RPMI8226 (cell line): ENCODE measurements around the gene BLACAT1.
A peak's percentile ranks its signal among the peaks of the same experiment; 100 is the strongest.
"Not testable (repeated sequence)": the region's sequence is repeated elsewhere in the genome, so short reads cannot be mapped to it uniquely, and the experiment has no call there.

Source experiments
- DNase-seq: peaks from one replicate; pipeline ENCODE4 v3.0.0-alpha.2; 2015

The BLACAT1 gene

DNA sequence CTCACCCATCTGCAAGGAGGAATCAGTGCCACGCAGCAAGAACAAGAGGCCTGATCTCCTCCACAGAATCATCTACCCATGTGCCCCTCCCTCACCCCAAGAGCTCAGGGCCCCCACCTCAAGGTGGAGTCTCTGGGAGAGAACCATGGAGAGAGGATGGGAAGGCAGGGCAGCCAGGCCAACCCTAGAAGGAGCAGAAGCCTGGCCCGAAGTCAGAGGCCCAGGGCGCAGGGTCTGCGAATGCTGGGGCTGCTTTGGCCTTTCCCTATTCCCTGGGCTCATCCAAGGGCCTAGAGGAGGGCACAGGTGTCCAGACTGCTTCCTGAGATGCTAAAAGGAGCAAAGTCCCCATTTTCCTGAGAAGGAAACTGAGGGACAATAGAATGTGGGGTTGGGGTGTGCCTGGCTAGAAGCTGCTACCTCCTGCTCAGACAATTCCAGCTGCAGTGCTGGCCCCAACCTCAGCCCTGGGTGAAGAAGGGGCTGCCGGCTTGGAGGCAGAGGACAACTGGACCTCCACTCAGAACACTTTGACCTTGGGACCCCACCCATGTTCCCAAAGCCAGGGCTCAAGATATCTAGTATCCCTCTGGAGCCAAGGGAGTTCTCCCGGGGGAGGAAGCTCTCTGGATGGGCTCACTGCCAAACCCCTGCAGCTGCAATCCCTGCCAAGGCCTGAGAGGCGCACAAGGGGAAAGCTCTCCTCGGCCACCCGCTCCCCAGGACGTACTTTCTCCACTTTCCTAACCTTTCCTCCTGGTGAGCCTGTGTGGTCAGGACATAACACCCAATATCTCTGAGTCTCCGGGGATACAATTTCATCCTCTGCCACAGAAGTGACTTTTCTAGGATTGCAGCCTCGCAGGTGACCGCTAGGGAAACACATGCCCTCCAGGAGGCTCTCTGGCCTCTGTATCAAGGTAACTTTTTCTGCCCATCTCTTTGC is 17.4 kb downstream of the BLACAT1 start:
- DNase-seq, result peak; percentile 72

DNA sequence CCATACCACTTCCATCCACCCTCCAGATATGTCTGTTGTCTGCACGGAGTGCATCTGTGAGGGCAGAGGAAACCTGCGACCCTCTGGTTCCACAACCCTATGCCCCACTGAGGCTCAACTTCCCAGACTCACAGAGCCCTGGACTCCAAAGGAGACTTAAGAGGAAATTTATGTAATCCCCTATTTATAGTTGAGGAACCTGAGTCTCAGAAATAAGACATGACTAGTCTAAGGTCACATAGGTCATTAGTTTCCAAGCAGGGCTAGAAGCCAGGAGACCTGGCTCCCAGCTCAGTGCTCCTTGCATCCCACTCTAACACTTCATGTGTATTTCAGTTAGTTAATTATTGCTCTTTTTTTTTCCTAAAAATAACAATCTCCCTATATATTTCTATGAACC is 18.3 kb downstream of the BLACAT1 start:
- DNase-seq, result no peak

DNA sequence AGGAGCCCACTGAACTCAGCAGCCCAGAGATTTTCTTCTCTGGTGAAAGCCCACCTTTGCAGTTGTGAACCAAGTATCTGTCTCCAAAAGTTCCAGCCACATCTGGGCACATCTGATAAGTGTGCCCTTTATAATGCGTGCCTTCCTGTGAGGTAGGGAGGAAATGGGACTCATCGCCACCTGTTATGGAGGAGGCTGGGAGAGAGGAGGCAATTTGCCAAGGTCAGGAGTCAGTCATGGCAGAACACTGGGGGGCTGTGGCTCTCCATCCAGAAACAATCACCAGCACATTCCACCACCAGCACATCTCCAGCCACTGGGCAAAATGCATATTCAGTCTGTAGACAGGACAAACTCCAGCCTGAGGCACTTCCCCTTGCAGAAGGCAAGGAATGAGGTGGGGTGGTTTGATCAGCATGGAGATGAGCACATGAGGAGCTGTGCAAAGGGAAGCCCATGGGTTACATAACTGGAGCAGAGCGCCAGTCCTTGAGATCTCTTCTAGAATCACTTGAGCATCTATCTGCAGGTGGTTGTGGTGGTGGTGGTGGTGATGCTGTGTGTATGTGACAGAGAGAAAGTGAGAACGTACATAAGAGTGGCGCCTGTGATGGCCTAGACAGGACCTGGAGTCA is 19.0 kb downstream of the BLACAT1 start:
- DNase-seq, result peak; percentile 39

DNA sequence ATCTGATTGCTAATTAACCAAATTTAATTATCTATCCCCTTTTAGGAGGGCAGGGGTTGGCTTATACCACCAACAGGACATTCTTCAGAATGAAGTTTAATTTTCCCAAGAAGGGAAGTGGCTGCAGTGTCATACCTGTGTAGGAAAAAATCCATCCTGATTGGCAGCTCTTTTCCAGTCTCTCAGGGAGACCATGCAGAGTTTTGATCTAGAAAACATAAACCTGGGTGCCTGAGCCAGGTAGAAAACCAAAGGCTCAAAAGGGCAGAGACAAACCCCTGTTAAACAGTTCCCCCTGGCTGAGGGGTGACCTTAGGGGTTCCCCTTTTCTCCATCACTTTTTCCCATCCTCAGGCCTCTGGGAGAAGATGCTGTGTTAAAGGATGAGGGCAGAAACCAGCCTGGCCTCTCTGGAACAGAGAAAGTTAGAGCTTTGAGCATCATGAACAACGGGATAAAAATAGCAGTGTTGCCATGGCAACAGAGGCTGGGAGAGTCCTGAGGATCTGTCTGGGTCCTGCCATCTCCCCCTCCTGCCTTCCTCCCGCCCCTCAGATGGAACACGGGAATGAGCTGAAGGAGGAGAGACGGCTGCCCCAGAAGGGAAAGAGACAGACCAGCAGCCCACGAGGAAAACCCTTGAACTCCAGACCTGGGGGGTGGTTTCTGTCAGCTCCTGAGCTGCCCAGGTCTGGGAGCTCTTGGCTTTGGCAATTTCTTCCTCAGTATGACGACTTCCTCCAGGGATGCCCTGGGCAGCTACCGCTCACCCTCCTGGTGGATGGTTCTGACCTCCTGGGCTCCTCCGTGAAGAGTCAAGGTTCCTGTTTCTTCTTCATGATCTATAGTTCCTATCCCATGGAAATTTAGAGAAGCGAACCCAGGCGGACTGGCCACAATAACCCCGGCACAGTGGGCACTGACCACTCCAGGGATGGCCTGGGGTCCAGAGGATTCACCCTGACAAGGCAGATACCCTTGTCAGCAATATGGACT is 20.0 kb downstream of the BLACAT1 start:
- DNase-seq, result no peak

DNA sequence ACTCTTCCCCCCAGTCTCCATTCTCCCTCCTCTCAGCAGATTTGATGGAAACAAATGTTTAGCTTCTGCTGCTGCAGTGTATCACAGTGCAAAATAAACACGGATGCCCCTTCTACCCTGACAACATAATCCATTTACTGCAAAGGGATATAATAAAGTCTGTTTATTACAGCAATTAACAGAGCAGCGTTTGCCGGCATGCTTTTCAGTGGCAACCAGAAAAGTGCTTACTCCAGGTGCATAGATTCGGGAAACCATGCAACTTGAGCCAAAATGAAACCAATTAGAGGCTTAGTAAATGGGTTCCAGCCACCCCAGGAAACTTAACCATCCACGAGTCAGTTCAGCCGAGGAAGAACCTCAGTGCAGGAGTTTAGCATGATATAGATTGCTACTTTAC is 21.1 kb downstream of the BLACAT1 start:
- DNase-seq, result peak; percentile 82

DNA sequence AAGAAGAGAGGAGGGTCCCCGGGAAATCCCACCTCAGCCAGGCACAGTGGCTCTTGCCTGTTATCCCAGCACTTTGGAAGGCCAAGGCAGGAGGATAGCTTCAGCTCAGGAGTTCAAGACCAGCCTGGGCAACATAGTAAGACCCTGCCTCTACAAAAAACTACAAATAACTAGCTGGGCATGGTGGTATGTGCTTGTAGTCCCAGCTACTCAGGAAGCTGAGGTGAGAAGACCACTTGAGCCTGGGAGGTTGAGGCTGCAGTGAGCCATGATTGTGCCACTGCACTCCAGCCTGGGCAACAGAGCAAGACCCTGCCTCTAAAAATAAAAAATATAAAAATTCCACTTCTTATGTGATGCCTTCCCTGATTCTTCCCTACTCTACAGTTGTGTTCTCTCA is 23.2 kb downstream of the BLACAT1 start:
- not testable (repeated sequence) for DNase-seq

DNA sequence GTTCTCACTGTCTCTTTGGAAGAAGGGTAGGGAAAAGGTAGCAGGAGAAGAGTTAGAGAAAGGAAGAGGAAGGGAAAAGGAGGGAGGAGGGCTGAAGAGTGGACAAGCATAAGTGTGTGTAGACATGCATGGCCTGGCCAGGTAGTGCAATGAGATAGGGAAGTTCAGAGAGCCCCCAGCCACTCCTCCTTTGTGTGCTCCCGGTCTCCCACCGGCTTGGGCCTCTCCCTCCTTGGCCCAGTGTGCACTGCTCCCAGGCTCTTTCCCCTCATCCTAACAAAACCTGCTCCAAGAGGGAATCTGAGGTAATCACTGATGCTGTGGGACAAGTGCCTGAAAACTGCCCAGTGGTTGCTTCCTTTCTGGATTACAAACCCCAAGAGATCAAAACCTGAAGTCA is 23.7 kb downstream of the BLACAT1 start:
- no peak for DNase-seq

DNA sequence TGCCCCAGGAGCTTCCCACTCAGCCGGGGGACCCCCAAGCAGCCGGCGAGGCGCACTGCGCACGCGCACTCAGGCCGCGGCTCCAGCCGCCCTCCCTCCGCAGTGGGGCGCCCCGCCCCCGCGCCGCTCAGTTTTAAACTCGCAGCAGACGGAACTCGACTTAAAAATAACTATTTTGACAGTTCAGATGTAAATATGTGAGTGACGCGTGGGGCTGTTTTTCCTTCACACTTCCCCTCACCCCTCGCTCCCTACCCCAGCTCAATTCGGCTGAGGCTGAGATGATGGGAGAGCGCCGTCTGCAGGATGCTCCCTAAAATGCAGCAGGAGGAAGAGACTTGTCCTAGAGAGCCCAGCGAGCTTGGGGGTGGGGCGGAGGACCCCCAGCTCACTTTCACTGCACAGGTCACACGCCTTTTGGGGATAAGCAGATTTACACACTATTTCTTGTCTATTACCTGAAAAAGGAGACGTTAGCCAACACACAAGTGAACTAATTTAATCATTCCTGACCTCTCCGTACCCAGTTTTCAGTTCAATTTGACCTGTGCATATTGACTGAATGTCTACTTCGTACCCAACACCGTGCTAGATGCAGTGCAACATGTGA is 25.0 kb downstream of the BLACAT1 start:
- DNase-seq, result peak; percentile 58

DNA sequence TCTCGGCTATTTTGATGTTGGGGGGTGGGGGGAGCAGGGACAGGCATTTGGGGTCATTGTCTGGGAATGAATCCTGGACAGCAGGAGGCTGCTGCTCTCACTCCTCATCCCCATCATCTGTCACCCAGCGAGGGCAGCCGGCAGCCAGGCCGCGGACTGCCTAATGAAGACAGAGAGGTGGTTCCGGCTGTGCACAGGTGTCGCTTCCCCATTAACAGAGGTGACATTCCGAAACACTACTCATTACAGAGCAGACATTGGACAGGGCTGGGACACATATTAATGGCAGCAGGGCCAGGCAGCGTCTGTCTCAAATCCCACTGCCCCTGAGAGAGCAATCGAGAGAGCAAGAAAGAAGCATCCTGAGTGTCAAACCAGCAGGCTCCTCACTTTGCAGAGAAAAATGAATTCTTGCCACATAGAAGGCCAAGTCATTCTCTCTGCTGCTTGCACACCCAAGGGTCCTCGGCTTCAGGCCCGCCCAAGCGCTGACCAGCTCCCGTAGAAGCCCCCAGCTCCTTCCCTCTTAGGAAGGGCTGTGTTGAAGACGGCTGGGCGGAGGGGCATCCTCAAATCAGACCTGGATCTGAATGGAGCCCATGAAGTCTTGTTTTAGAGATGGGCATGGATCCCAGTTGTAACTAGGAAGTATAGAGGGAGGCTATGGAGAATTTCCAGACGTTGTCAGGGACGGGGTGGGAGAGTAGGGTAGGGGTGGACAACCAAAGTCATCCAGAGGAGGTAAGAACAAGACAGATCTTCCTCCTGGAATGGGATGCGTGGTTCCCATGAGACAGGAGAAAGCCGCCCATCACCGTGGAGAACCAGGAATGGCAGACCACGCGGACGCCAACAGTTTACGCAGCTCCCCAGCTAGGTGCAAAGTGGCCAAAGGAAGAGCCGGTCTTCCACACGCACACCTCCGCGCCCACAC is 25.8 kb downstream of the BLACAT1 start:
- no peak for DNase-seq

DNA sequence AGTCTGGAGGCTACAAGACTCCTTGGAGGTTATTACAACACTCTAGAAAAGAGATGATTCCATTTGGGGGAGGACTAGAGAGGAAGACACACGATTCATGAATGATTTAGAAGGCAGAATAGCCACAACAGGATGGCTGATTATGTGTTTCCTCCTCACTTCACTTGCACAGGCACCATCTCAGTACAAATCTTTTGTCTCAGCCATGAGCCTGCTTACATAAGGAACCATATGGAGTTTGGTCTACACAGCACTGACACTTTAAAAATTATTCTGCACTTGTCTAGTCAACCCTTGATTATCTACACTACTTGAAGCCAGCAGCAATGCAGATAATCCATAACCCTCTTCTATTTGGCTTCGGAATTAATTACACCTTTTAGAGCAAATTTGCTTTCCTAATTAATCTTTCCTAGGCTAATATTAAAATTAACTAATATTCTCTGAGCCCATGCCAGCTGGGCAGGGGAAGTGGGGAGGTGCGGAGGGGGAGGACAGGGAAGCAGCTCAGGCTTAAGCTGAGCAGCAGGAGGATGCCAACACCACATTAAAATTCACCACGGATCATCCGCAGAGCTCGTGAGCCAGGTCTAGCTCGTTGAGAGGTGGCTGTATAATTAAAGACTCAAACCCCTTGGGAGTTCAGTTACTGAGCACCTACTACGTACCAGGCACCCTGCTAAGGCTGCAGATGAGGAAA is 30.8 kb downstream of the BLACAT1 start:
- no peak for DNase-seq

DNA sequence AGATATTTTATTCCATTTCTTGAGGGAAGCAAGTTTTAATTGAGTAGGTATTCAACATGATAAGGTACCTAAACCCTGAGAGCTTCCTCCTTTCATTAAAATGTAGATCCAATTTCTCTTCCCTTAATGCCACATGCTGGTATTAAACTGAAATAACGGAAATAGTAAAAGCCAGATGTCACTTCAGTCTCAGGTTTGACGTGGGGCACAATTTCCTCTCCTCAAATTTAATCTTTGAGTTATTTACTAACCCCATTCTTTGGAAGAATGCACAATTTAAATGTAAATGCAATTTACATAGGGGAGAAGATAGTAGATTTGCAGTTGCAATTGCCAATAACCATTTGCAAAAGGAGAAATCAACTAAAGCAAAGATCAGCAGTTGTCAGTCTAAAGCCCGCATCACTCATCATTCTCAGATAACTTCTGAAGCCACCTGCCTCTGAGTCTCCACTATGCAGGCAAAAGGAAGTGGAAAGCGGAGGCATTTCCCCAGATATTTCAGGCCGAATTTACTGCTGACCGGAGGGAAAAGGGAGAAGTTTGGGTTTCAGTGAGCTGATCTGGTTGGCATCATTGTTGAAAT is 31.9 kb downstream of the BLACAT1 start:
- no peak for DNase-seq

DNA sequence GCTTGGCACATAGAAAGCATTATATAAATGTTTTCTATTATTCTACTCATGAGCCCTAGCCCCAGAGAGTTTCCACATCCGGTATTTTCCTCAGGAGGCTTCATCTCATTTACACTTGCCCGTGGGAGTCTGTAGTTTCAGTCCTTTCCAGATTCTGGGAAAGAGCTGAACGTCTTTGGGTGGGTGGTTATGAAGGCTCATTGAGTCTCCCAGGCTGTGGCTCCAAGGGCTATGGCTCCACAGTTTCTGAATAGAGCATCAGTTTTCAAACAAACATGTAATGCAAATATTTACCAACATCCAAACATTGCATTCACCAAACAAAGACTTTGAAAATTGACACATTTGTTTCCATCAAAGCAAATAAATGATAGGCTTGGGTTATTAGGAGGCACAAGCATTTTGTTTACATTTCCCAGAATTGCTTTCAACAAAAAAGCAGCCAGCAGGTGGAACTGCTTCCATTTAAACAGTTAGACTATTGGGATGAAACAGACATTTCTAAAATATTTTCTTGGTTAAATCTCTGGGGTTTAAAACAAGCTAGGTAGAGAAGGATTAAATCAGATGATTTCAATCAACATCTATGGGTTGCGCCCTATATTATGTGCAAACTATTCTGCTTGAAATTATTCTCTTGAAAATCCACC is 32.7 kb downstream of the BLACAT1 start:
- DNase-seq, result no peak

DNA sequence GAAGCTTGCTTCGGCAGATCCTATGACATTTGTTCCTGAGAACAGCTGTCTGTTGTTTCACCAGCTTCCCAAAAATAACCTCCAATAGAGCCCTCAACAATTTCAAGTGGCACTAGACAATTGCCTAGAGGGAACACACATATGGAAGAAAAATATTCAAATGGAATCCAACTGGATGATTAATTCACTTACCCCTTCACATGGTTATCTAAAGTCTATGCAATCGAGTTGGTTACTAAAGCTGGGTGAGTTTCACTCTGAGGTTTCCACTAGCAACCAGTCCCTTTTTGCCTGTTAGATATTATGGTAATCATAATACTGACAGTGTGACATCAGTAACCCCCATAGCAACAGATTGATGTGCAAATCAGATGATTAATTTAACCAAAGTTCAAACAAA is 34.0 kb downstream of the BLACAT1 start, which contains the start of gene LEMD1:
LEMD1 (minus strand) TSS at position 259 of the 400 bp plus-strand sequence. CDS start 1,520 bp downstream, outside the sequence.
- DNase-seq, result no peak

DNA sequence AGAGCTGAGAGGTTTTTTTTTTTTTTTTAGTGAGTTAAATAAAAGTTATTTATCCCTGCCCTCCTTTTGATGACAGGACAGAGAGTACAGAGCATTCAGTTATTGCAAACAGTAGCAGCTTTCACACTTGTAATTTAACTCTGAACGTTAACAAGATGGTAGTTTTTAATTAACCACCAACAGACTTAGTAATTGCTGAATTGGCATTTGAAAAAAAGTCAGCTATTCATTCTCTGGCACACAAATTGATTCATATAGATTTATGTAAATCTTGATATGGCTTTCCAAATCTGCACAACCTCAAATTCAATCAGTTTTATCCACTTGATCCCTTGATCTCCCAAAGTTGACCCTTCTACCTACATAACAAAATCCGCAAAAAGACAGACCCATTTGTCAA is 34.9 kb downstream of the BLACAT1 start:
- no peak for DNase-seq

DNA sequence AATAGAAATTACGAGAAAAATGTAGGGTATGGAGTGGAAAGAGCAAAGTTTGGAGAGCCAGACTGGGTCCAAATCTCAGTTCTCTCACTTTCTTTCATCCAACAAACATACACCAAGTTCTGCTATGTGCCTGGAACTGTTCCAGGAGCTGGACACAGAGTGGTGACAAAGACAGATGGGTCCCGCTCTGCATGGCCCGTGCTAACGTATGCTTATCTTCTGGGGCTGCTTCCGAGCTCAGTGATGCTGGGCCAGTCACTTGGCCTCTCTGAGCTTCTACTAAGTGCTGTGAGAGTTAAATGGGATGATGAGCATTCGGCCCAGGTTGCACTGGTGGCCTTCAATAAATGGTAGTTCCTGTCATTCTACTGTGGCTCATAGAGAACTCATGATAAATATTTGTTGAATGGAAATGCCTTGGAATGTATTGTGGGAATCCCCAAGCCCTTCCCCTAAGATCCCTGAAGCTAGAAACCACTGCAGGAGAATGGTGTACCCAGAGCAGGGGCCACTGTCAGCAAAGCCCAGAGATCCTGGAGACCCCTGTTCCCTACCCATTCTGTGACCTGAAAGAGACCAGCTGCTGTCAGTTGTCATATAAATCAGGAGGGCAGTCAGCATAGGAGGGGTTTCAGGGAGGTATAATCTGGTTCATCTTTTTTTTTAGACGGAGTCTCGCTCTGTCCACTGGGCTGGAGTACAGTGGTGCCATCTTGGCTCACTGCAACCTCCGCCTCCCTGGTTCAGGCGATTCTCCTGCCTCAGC is 37.8 kb downstream of the BLACAT1 start:
- no peak for DNase-seq

DNA sequence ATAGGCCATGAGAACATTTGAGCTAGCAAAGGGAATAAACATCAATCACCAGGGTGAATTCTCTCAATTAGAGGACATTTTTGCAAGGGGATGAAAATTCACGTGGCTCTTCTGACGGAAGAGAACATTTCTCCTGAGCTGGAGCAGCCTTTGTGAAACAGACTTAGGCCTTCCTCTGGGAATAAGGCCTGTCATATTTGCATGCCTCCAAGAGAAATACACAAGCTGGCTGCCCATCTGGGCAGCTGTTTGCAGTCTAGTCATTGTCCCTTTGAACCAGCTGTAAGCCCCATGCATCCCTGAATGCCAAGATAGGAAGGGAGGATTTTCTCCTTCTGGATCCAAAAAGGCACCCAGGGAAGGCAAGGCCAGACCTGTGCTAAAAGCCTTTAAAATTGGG is 39.5 kb downstream of the BLACAT1 start:
- DNase-seq, result no peak

DNA sequence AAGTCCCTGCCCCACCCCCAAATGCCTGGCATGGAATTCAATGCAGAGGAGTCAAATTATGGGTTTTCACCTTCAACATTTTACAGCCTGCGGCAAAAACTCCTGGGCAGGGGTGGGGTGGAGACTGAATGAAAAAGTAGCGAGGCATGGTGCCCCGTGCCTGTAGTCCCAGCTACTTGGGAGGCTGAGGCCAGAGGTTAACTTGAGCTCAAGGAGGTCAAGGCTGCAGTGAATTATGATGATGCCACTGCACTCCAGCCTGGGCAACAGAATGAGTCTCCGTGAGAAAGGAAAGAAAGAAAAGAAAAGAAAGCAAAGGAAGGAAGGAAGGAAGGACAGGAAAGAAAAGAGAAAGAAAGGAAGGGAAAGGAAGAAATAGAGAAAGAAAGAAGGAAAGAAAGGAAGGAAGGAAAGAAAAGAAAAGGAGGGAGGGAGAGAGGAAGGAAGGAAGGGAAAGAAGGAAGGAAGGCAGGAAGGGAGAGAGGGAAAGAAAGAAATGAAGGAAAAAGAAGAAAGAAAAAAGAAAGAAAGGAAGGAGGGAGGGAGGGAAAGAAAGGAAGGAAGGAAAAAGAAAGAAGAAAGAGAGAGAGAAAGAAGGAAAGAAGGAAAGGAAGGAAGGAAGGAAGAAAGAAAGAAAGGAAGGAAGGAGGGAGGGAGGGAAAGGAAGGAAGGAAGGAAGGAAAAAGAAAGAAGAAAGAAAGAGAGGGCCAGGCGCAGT is 45.1 kb downstream of the BLACAT1 start:
- no peak for DNase-seq

DNA sequence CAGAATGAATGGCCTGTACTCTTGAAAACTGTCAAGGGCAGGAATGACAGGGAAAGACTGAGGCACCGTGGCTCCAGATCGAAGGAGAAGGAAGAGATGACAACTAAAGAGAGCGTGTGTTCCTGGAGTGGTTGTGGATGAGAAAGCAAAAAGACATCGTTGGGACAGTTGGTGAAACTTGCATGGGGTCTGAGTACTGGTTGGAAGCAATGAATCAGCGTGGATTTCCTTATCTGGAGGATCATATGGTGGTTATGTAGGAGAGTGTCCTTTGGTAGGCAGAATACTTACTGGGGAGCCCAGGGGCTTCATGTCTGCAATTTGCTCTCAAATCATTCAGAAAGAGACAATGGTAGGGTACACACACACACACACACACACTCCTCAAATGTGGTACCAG is 47.9 kb downstream of the BLACAT1 start:
- no peak for DNase-seq
